C4-2B (cell line): ENCODE data around the gene ZMYND19.

ENCODE experiments used
- CTCF ChIP-seq: fragments of 450-650 bp; conservative IDR thresholded peaks from 2 replicates; pipeline ENCODE4 v1.5.1; 2017; ENCODE audit warnings: mild to moderate bottlenecking
- ZFX ChIP-seq: fragments of 450-650 bp; IDR thresholded peaks from 2 replicates; pipeline ENCODE4 v1.6.1; 2017

GRCh38 chr9:137543237-137543963 lies 46.9 kb downstream of the ZMYND19 start:
- TF ChIP-seq CTCF, result no peak
- no peak for TF ChIP-seq ZFX
